DOHH2 (cell line): Measurements from ENCODE around the gene PDLIM1.

Source experiments
- H3F3A ChIP-seq: fragments of 200-600 bp; sonication (generic), shearing (Covaris generic); 2 replicates; pipeline ENCODE4 v1.6.0; 2016; ENCODE audit warnings: antibody characterized with exemption, mild to moderate bottlenecking; ENCODE audit not compliant: control insufficient read depth, insufficient read depth
- H3K27ac ChIP-seq: fragments of 200-600 bp; sonication (generic); 2 replicates; pipeline ENCODE4 v1.5.1; 2014; ENCODE audit warnings: low read depth, mild to moderate bottlenecking, low read length, moderate library complexity
- H3K27me3 ChIP-seq: fragments of 200-600 bp; sonication (generic); 2 replicates; pipeline ENCODE4 v1.6.1; 2014; ENCODE audit warnings: mild to moderate bottlenecking, low read length, mixed read lengths; ENCODE audit not compliant: control insufficient read depth
- H3K36me3 ChIP-seq: fragments of 200-600 bp; sonication (generic); 2 replicates; pipeline ENCODE4 v1.6.1; 2014; ENCODE audit warnings: mild to moderate bottlenecking, low read length, moderate library complexity, mixed read lengths; ENCODE audit not compliant: control insufficient read depth
- H3K4me1 ChIP-seq: fragments of 200-600 bp; sonication (generic); 2 replicates; pipeline ENCODE4 v1.6.1; 2014; ENCODE audit warnings: mild to moderate bottlenecking, low read length, mixed read lengths; ENCODE audit not compliant: control insufficient read depth
- H3K4me2 ChIP-seq: fragments of 200-600 bp; sonication (generic); 2 replicates; pipeline ENCODE4 v1.6.0; 2014; ENCODE audit warnings: mild to moderate bottlenecking, low read length, moderate library complexity
- H3K4me3 ChIP-seq: fragments of 200-600 bp; sonication (generic); 2 replicates; pipeline ENCODE4 v1.5.1; 2014; ENCODE audit warnings: mild to moderate bottlenecking, low read length, mixed read lengths
- H3K79me2 ChIP-seq: fragments of 200-600 bp; sonication (generic); 2 replicates; pipeline ENCODE4 v1.6.1; 2014; ENCODE audit warnings: mild to moderate bottlenecking, low read length, mixed read lengths; ENCODE audit not compliant: control insufficient read depth
- H3K9me2 ChIP-seq: fragments of 200-600 bp; sonication (generic); replicated peaks from 2 replicates; pipeline ENCODE4 v1.6.1; 2014; ENCODE audit warnings: mild to moderate bottlenecking, low read length, mixed read lengths; ENCODE audit not compliant: control insufficient read depth
- H3K9me3 ChIP-seq: fragments of 200-600 bp; sonication (generic); 2 replicates; pipeline ENCODE4 v1.6.1; 2014; ENCODE audit warnings: antibody characterized with exemption, low read length, mixed read lengths; ENCODE audit not compliant: control insufficient read depth, insufficient read depth
- H4K20me1 ChIP-seq: fragments of 200-600 bp; sonication (generic); 2 replicates; pipeline ENCODE4 v1.6.0; 2014; ENCODE audit warnings: low read depth, mild to moderate bottlenecking, antibody characterized with exemption, low read length, moderate library complexity; ENCODE audit not compliant: control insufficient read depth, insufficient read depth
- EZH2phosphoT487 ChIP-seq: fragments of 200-600 bp; sonication (generic); IDR thresholded peaks from 2 replicates; pipeline ENCODE4 v1.6.1; 2017; ENCODE audit warnings: borderline replicate concordance, mild to moderate bottlenecking, antibody characterized with exemption, low read length, moderate library complexity, mixed read lengths
- TF ChIP-seq, protein P1 (sequence below): fragments of 200-600 bp; sonication (generic); IDR thresholded peaks from one replicate; pipeline ENCODE4 v1.5.1; 2014; ENCODE audit warnings: antibody characterized with exemption, mild to moderate bottlenecking, low read depth, low read length; ENCODE audit not compliant: poor library complexity, severe bottlenecking

PDLIM1 gene

DNA sequence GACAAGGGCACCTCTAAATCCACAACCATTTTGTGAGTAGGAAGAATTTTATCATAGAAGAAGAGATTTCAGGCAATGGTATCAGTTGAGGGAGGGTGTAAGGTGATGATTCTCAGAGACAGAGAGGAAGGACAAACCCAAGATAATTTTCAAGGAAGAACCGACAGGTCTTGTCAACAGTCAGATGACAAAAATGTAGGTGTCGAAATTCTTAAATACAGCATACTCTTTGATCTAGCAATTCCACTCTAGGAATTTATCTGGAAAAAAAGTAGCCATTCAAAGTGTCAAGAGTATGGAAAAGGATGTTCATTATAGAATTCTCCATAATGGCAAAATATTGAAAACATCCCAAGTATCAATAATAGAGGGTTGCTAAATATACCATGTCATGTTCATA lies 14.2 kb upstream of the PDLIM1 start:
- TF ChIP-seq EZH2phosphoT487 = no peak
- TF ChIP-seq, protein P1, sequence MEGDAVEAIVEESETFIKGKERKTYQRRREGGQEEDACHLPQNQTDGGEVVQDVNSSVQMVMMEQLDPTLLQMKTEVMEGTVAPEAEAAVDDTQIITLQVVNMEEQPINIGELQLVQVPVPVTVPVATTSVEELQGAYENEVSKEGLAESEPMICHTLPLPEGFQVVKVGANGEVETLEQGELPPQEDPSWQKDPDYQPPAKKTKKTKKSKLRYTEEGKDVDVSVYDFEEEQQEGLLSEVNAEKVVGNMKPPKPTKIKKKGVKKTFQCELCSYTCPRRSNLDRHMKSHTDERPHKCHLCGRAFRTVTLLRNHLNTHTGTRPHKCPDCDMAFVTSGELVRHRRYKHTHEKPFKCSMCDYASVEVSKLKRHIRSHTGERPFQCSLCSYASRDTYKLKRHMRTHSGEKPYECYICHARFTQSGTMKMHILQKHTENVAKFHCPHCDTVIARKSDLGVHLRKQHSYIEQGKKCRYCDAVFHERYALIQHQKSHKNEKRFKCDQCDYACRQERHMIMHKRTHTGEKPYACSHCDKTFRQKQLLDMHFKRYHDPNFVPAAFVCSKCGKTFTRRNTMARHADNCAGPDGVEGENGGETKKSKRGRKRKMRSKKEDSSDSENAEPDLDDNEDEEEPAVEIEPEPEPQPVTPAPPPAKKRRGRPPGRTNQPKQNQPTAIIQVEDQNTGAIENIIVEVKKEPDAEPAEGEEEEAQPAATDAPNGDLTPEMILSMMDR = no peak

DNA sequence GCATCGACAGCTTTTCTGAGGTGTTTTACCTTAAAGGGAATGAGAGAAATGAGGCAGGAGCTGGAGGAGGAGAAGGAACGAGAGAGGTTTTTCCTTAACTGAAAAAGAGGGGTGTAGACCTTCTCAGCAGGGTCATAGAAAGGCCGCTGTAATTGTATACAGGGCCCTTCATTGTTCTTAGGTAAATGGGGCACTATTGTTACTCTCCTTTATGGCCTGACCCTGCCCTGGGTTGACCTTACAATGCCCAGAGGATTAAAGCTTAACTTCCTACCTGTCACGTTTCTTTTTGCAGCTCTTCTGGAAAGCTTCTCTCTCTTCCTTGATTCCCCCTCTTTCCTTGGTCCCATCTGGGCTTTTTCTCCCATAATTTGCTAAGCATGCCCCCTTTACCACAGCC lies 13.7 kb upstream of the PDLIM1 start:
- no peaks in the 10 kb centered on the region for H3K79me2 ChIP-seq
- H4K20me1 ChIP-seq = no peaks in the 10 kb centered on the region
- no peaks in the 10 kb centered on the region for H3K9me2 ChIP-seq
- no peak overlapping the region for H3K4me2 ChIP-seq
- H3K4me1 ChIP-seq = no peaks in the 10 kb centered on the region
- no peaks in the 10 kb centered on the region for H3K27me3 ChIP-seq
- H3K27ac ChIP-seq = no peak overlapping the region
- no peak overlapping the region for H3K4me3 ChIP-seq
- no peaks in the 10 kb centered on the region for H3K36me3 ChIP-seq
- no peaks in the 10 kb centered on the region for H3K9me3 ChIP-seq
- TF ChIP-seq EZH2phosphoT487 = no peak
- TF ChIP-seq, protein P1 = no peak
- no peaks in the 10 kb centered on the region for H3F3A ChIP-seq

More for the DNA sequence above, 14.2 kb upstream of the PDLIM1 start:
- Histone ChIP-seq H3K27ac (no peak overlapping the region), H3K79me2 (no peaks in the 10 kb centered on the region), H4K20me1 (no peaks in the 10 kb centered on the region), H3K4me2 (no peak overlapping the region), H3K4me1 (peaks cover 2% of the 10 kb centered on the region), H3K9me3 (no peaks in the 10 kb centered on the region), H3K36me3 (no peaks in the 10 kb centered on the region), H3K27me3 (no peaks in the 10 kb centered on the region), H3F3A (no peaks in the 10 kb centered on the region), H3K9me2 (no peaks in the 10 kb centered on the region), H3K4me3 (no peak overlapping the region)

DNA sequence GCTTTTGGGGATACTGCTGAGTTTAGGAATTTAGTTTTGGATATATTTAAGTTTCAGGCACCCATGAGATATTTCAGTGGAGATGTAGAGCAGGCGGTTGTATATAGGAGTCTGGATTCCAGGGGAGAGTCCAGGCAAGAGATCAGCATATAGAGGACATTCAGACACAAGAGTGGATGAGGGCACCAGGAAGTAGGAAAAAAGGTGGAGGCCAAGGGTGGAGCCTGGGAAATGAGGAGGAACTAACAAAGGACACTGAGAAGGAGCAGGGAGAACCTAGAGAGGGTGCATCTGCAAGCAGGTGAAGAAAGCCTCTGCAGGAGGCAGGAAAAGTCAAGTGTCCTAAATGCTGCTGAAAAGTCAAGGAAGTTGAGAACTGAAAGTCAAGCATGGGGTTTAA lies 13.1 kb upstream of the PDLIM1 start:
- TF ChIP-seq, protein P1 = no peak
- TF ChIP-seq EZH2phosphoT487 = no peak
- no peaks in the 10 kb centered on the region for H3K9me3 ChIP-seq
- no peak overlapping the region for H3K27ac ChIP-seq
- H3F3A ChIP-seq = no peaks in the 10 kb centered on the region
- no peaks in the 10 kb centered on the region for H3K79me2 ChIP-seq
- no peak overlapping the region for H3K4me3 ChIP-seq
- no peaks in the 10 kb centered on the region for H3K4me1 ChIP-seq
- no peaks in the 10 kb centered on the region for H3K9me2 ChIP-seq
- H3K36me3 ChIP-seq = no peaks in the 10 kb centered on the region
- H4K20me1 ChIP-seq = no peaks in the 10 kb centered on the region
- H3K4me2 ChIP-seq = no peak overlapping the region
- H3K27me3 ChIP-seq = no peaks in the 10 kb centered on the region

DNA sequence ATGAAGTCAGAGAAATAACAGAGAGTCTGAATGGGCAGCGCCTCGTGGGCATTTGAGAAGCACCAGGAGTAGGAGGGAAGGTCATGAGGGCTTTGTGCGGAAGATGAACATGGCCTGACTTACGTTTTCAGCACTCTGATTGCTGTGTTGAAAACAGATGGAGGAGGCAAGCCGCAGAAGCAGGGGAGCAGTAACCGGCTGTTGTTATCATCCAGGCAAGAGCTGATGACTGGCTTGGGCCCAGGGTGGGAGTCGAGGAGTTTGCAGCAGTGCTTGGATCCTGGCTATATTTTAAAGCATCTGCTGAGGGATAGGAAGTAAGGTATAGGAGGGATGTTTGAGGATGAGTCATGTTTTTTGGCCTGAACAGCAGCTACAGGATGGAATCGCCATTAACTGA lies 12.7 kb upstream of the PDLIM1 start:
- no peak overlapping the region for H3K4me2 ChIP-seq
- no peaks in the 10 kb centered on the region for H3K4me1 ChIP-seq
- no peaks in the 10 kb centered on the region for H3F3A ChIP-seq
- H3K79me2 ChIP-seq = no peaks in the 10 kb centered on the region
- TF ChIP-seq, protein P1 = no peak
- no peak for TF ChIP-seq EZH2phosphoT487
- no peaks in the 10 kb centered on the region for H3K9me3 ChIP-seq
- H4K20me1 ChIP-seq = no peaks in the 10 kb centered on the region
- no peaks in the 10 kb centered on the region for H3K27me3 ChIP-seq
- no peak overlapping the region for H3K27ac ChIP-seq
- no peaks in the 10 kb centered on the region for H3K36me3 ChIP-seq
- H3K9me2 ChIP-seq = no peaks in the 10 kb centered on the region
- no peak overlapping the region for H3K4me3 ChIP-seq
